ENCODE data around the gene KRTAP1-1.
"Not testable (repeated sequence)": the region's sequence is repeated elsewhere in the genome, so short reads cannot be mapped to it uniquely, and the experiment has no call there.

Gene KRTAP1-1

GRCh38 chr17:41010441-41010840 is 30.8 kb downstream of the KRTAP1-1 start:
- no peak for DNase-seq

- DNase-seq, result no peak
Measured at GRCh38 chr17:41009936-41010335, 31.3 kb downstream of the KRTAP1-1 start.

- no peak for DNase-seq
Measured at GRCh38 chr17:41009301-41009760, 31.9 kb downstream of the KRTAP1-1 start.

GRCh38 chr17:41008811-41009210 is 32.4 kb downstream of the KRTAP1-1 start, which contains the start of gene KRTAP3-1:
TSS of gene KRTAP3-1 (minus strand) at chr17:41009128. CDS start at chr17:41009074, 54 bp downstream.
- DNase-seq, result no peak

GRCh38 chr17:41004397-41004796 is 36.9 kb downstream of the KRTAP1-1 start:
- DNase-seq, result no peak

GRCh38 chr17:41003926-41004325 is 37.3 kb downstream of the KRTAP1-1 start:
- no peak for DNase-seq

- no peak for DNase-seq
Measured at GRCh38 chr17:41002814-41003213, 38.4 kb downstream of the KRTAP1-1 start.

- DNase-seq, result no peak
Measured at GRCh38 chr17:41001795-41002194, 39.5 kb downstream of the KRTAP1-1 start.

- not testable (repeated sequence) for DNase-seq
Measured at GRCh38 chr17:40999563-40999962, 41.7 kb downstream of the KRTAP1-1 start, which contains the start of gene KRTAP3-2. TSS of gene KRTAP3-2 (minus strand) at chr17:40999906. CDS start at chr17:40999853, 53 bp downstream.

- DNase-seq, result no peak
Measured at GRCh38 chr17:40997361-40997760, 43.9 kb downstream of the KRTAP1-1 start.

GRCh38 chr17:40996829-40997228 is 44.4 kb downstream of the KRTAP1-1 start:
- DNase-seq, result no peak

GRCh38 chr17:40995116-40995515 is 46.1 kb downstream of the KRTAP1-1 start:
- no peak for DNase-seq

GRCh38 chr17:40993839-40994238 is 47.4 kb downstream of the KRTAP1-1 start, which contains the start of gene KRTAP3-3:
TSS of gene KRTAP3-3 (minus strand) at chr17:40994164. CDS start at chr17:40994097, 67 bp downstream.
- no peak for DNase-seq

GRCh38 chr17:40993084-40993483 is 48.2 kb downstream of the KRTAP1-1 start:
- no peak for DNase-seq

- no peak for DNase-seq
Measured at GRCh38 chr17:40992666-40993065, 48.6 kb downstream of the KRTAP1-1 start.

All from inflammatory macrophage (primary cell).